PC-3 (cell line): ENCODE data around the gene ABLIM3. TPM values are rescaled to one million over a fixed set of nuclear protein-coding genes. Genes with fewer than 3 reads are reported as not detected.

Source experiments
- ATAC-seq: fragments of 200-7000 bp; cut with Tn5 transposase; 2 replicates; pipeline ENCODE4 v1.9.1; 2020; ENCODE audit warnings: mild to moderate bottlenecking, moderate library complexity
- BruUV-seq: library from RNA; stranded (reverse); fragments of 400-500 nt; replicated peaks from 2 replicates; lab custom pipeline; 2021; lab: Mats Ljungman, UMichigan
- CTCF ChIA-PET: fragments of 300-600 bp; sonication (Branson Sonifier 250); formaldehyde crosslinking; loops from one replicate; lab custom pipeline; 2022; ENCODE audit warnings: antibody characterized with exemption; lab: Charles Lee
- POLR2A ChIA-PET: fragments of 300-600 bp; sonication (Branson Sonifier 250); formaldehyde crosslinking; loops from one replicate; lab custom pipeline; 2022; ENCODE audit warnings: antibody characterized with exemption; ENCODE audit not compliant: unreplicated experiment; lab: Charles Lee
- DNase-seq: peaks from one replicate; pipeline ENCODE4 v3.0.0-alpha.2; 2015
- H2AFZ ChIP-seq: fragments of 300-600 bp; sonication (generic); 2 replicates; pipeline ENCODE4 v1.6.0; 2016; ENCODE audit warnings: antibody characterized with exemption, low read length
- H3F3A ChIP-seq: fragments of 300-600 bp; sonication (generic); one replicate; pipeline ENCODE4 v1.6.0; 2017; ENCODE audit warnings: antibody characterized with exemption, low read length, control low read depth, mild to moderate bottlenecking; ENCODE audit not compliant: unreplicated experiment
- H3K27ac ChIP-seq: fragments of 300-600 bp; sonication (generic); 2 replicates; pipeline ENCODE4 v1.5.1; 2016; ENCODE audit warnings: mild to moderate bottlenecking, low read length
- H3K27me3 ChIP-seq: fragments of 300-600 bp; sonication (generic); 2 replicates; pipeline ENCODE4 v1.6.1; 2016; ENCODE audit warnings: low read length, mixed read lengths
- H3K36me3 ChIP-seq: fragments of 300-600 bp; sonication (generic); 2 replicates; pipeline ENCODE4 v1.6.1; 2016; ENCODE audit warnings: low read depth, mixed run types, low read length, mixed read lengths
- H3K4me1 ChIP-seq: fragments of 300-600 bp; sonication (generic); 2 replicates; pipeline ENCODE4 v1.5.1; 2016; ENCODE audit warnings: low read length; ENCODE audit not compliant: insufficient read depth
- H3K4me2 ChIP-seq: fragments of 300-600 bp; sonication (generic); 2 replicates; pipeline ENCODE4 v1.6.0; 2016; ENCODE audit warnings: low read length
- H3K4me3 ChIP-seq: fragments of 300-600 bp; sonication (generic); 2 replicates; pipeline ENCODE4 v1.5.1; 2016; ENCODE audit warnings: mild to moderate bottlenecking, low read length, mixed read lengths
- H3K79me2 ChIP-seq: fragments of 300-600 bp; sonication (generic); 2 replicates; pipeline ENCODE4 v1.6.1; 2017; ENCODE audit warnings: low read length, mixed read lengths
- H3K9ac ChIP-seq: fragments of 300-600 bp; sonication (generic); 2 replicates; pipeline ENCODE4 v1.6.0; 2016; ENCODE audit warnings: mild to moderate bottlenecking, low read length
- H3K9me2 ChIP-seq: fragments of 300-600 bp; sonication (generic); replicated peaks from 2 replicates; pipeline ENCODE4 v1.6.1; 2016; ENCODE audit warnings: mixed run types, low read length, mixed read lengths
- H3K9me3 ChIP-seq: fragments of 300-600 bp; sonication (generic); 2 replicates; pipeline ENCODE4 v1.6.1; 2016; ENCODE audit warnings: low read length, mixed read lengths
- H4K20me1 ChIP-seq: fragments of 300-600 bp; sonication (generic); 2 replicates; pipeline ENCODE4 v1.6.1; 2016; ENCODE audit warnings: low read length, mixed read lengths
- EZH2 ChIP-seq: fragments of 300-600 bp; sonication (generic); IDR thresholded peaks from one replicate; pipeline ENCODE4 v1.6.1; 2017; ENCODE audit warnings: antibody characterized with exemption, mild to moderate bottlenecking, low read length; ENCODE audit not compliant: unreplicated experiment
- EZH2phosphoT487 ChIP-seq: fragments of 300-600 bp; sonication (generic); IDR thresholded peaks from 2 replicates; pipeline ENCODE4 v1.6.1; 2018; ENCODE audit warnings: mild to moderate bottlenecking, antibody characterized with exemption, low read length, borderline replicate concordance
- intact Hi-C: fragments of 100-400 bp; cut with micrococcal nuclease; formaldehyde crosslinking; loops from 2 replicates; pipeline ENCODE4 v1.9.0; 2023
- total RNA-seq: library from RNA; depleted of rRNA; stranded (reverse); fragments of >200 nt; gene quantifications from 2 replicates; pipeline ENCODE4 v1.2.3, GENCODE V29; 2014
- TF ChIP-seq, protein P1 (sequence below): fragments of 300-600 bp; sonication (generic); conservative IDR thresholded peaks from 2 replicates; pipeline ENCODE4 v1.5.1; 2017; ENCODE audit warnings: antibody characterized with exemption, low read depth, mild to moderate bottlenecking, low read length

Gene ABLIM3
- total RNA-seq, 1 experiment from 2014 or later: 43.6 TPM

DNA sequence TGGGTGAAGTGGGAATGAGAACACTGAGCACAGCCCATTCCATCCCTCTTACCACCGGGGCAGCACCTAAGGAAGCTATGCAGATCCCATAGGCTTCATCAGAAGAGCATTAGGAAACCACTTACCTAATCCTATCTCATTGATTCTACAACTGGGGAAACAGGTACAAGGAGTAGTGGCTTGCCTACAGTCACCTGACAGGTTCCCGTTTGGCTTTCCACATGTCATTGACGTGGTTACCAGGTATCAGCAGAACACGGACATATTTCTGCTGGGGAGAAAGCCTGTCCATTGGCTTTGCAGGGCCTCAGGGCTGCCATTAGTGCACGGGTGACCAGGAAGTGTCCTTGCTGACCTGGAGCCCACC lies 141.7 kb downstream of the ABLIM3 start:
- no peak for TF ChIP-seq EZH2
- TF ChIP-seq EZH2phosphoT487: no peak
- TF ChIP-seq, protein P1, sequence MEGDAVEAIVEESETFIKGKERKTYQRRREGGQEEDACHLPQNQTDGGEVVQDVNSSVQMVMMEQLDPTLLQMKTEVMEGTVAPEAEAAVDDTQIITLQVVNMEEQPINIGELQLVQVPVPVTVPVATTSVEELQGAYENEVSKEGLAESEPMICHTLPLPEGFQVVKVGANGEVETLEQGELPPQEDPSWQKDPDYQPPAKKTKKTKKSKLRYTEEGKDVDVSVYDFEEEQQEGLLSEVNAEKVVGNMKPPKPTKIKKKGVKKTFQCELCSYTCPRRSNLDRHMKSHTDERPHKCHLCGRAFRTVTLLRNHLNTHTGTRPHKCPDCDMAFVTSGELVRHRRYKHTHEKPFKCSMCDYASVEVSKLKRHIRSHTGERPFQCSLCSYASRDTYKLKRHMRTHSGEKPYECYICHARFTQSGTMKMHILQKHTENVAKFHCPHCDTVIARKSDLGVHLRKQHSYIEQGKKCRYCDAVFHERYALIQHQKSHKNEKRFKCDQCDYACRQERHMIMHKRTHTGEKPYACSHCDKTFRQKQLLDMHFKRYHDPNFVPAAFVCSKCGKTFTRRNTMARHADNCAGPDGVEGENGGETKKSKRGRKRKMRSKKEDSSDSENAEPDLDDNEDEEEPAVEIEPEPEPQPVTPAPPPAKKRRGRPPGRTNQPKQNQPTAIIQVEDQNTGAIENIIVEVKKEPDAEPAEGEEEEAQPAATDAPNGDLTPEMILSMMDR: no peak
- no peaks in the 10 kb centered on the region for H3K79me2 ChIP-seq
- CTCF ChIA-PET: no interaction called here
- no peak overlapping the region for H3K27ac ChIP-seq
- H4K20me1 ChIP-seq: no peaks in the 10 kb centered on the region
- intact Hi-C loops: no loop called here
- DNase-seq (no peak), ATAC-seq (no peak)
- H2AFZ ChIP-seq: no peak overlapping the region
- H3K4me2 ChIP-seq: no peak overlapping the region
- no peaks in the 10 kb centered on the region for H3K36me3 ChIP-seq
- no peaks in the 10 kb centered on the region for H3F3A ChIP-seq
- no peaks in the 10 kb centered on the region for H3K4me1 ChIP-seq
- no peak overlapping the region for H3K4me3 ChIP-seq
- H3K9me2 ChIP-seq: no peaks in the 10 kb centered on the region
- no TSS peak for BruUV-seq
- POLR2A ChIA-PET: interaction anchor here (0.7 kb wide), 1 partner anchor 418 kb away, joined by 4 read pairs; no protein-coding TSS in a partner anchor
- H3K27me3 ChIP-seq: no peaks in the 10 kb centered on the region
- no peak overlapping the region for H3K9ac ChIP-seq
- no peaks in the 10 kb centered on the region for H3K9me3 ChIP-seq

DNA sequence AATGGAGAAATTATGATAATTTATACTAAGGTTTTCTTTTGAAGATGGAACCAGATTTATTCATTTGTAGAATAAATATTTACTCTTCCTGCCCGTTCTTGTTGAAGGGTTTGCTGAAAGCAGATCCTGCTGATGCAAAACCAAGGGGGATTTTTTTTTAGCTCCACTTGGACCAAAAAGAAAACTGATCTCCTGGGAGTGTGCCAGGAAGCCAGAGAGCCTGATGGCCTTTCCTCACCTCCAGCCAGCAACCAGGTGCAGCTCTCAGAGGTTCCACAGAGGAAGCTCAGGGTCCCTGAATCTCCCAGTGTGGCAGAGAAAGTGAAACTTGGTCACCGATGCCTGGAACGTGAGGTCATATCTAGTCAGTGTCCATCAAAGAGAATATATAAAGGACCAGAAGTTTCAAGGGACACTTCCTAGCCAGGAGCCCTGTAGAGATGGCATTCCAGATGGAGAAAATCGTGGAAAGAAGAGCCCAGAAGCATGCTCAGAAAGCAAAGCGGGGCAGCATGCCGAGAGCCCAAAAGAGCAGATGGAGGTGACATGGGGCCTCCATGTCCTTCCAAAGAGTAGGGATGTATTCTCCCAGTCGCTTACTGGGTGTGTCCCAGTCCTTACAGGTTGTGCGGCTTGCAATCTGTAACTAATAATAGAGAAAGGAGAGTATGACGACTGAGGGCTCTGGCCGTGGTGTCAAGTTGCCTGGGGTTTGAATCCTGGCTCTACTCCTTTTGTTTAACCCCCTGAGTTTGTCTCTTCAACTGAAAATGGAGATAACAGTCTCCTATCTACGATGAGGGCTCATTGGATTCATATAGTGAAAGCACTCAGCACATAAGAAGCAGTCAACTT lies 142.6 kb downstream of the ABLIM3 start:
- Histone ChIP-seq H3K4me1 (no peaks in the 10 kb centered on the region), H3K4me3 (no peak overlapping the region), H3K27me3 (no peaks in the 10 kb centered on the region), H3K9ac (no peak overlapping the region), H3K36me3 (no peaks in the 10 kb centered on the region), H2AFZ (no peak overlapping the region), H3K4me2 (no peak overlapping the region), H3K9me2 (no peaks in the 10 kb centered on the region), H3K9me3 (no peaks in the 10 kb centered on the region), H4K20me1 (no peaks in the 10 kb centered on the region), H3K27ac (no peak overlapping the region), H3F3A (no peaks in the 10 kb centered on the region), H3K79me2 (no peaks in the 10 kb centered on the region)
- CTCF ChIA-PET: no interaction called here
- DNase-seq (no peak), ATAC-seq (no peak)
- POLR2A ChIA-PET: interaction anchor here (0.6 kb wide), 1 partner anchor 12 kb away, joined by 3 read pairs; the partner anchor contains the start of gene AFAP1L1
- intact Hi-C loops: no loop called here
- TF ChIP-seq EZH2phosphoT487 (no peak), EZH2 (no peak)
- TF ChIP-seq, protein P1: no peak
- no TSS peak for BruUV-seq

DNA sequence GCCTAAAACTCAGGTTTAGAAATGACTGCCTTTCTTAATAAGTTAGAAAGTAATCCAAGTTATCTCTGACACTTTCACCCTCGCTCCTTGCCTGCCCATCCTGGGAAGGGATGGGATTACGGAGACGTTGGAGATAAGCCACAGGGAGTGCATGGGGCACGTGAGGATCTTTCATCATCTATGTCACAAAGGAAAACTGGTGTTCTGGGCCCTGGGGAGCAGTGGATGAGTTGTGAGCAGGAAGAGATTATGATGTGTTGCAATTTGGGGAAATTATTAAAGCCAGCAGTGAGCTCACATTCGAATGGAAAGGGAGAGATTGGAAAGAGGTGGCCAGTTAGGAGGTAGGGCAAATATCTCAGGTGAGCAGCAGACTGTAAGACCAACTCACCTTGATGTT lies 143.2 kb downstream of the ABLIM3 start:
- Histone ChIP-seq H3K9me3 (no peaks in the 10 kb centered on the region), H3F3A (no peaks in the 10 kb centered on the region), H3K79me2 (no peaks in the 10 kb centered on the region), H3K27ac (no peak overlapping the region), H3K4me1 (no peaks in the 10 kb centered on the region), H3K9ac (no peak overlapping the region), H3K4me3 (no peak overlapping the region), H3K9me2 (no peaks in the 10 kb centered on the region), H3K36me3 (no peaks in the 10 kb centered on the region), H3K4me2 (no peak overlapping the region), H2AFZ (no peak overlapping the region), H4K20me1 (no peaks in the 10 kb centered on the region), H3K27me3 (no peaks in the 10 kb centered on the region)
- TF ChIP-seq EZH2 (no peak), EZH2phosphoT487 (no peak)
- TF ChIP-seq, protein P1: no peak
- ATAC-seq (no peak), DNase-seq (no peak)
- no TSS peak for BruUV-seq
- intact Hi-C loops: no loop called here
- CTCF ChIA-PET: no interaction called here
- POLR2A ChIA-PET: no interaction called here
